Measurements from ENCODE around the gene ZNF423.

Gene ZNF423

GRCh38 chr16:49545243-49545642 is 310.7 kb downstream of the ZNF423 start:
- no peak for DNase-seq

- no peak for DNase-seq
Measured at GRCh38 chr16:49544828-49545227, 311.1 kb downstream of the ZNF423 start.

GRCh38 chr16:49543631-49543946 is 312.3 kb downstream of the ZNF423 start:
- DNase-seq, result no peak

GRCh38 chr16:49542946-49543630 is 312.8 kb downstream of the ZNF423 start:
- DNase-seq, result no peak

GRCh38 chr16:49542391-49542891 is 313.5 kb downstream of the ZNF423 start:
- no peak for DNase-seq

- no peak for DNase-seq
Measured at GRCh38 chr16:49540836-49541235, 315.1 kb downstream of the ZNF423 start.

- DNase-seq, result no peak
Measured at GRCh38 chr16:49539758-49540157, 316.2 kb downstream of the ZNF423 start.

- DNase-seq, result no peak
Measured at GRCh38 chr16:49537924-49538459, 317.9 kb downstream of the ZNF423 start.

GRCh38 chr16:49534901-49535610 is 320.9 kb downstream of the ZNF423 start:
- DNase-seq, result no peak

GRCh38 chr16:49533422-49533821 is 322.5 kb downstream of the ZNF423 start:
- DNase-seq, result no peak

- no peak for DNase-seq
Measured at GRCh38 chr16:49532873-49533272, 323.0 kb downstream of the ZNF423 start.

GRCh38 chr16:49531931-49532840 is 323.7 kb downstream of the ZNF423 start:
- DNase-seq, result no peak

- no peak for DNase-seq
Measured at GRCh38 chr16:49531425-49531824, 324.5 kb downstream of the ZNF423 start.

- DNase-seq, result no peak
Measured at GRCh38 chr16:49530427-49530970, 325.4 kb downstream of the ZNF423 start.

- no peak for DNase-seq
Measured at GRCh38 chr16:49529411-49530045, 326.4 kb downstream of the ZNF423 start.

- no peak for DNase-seq
Measured at GRCh38 chr16:49528866-49529288, 327.0 kb downstream of the ZNF423 start.

GRCh38 chr16:49528060-49528865 is 327.6 kb downstream of the ZNF423 start:
- no peak for DNase-seq

GRCh38 chr16:49527611-49528010 is 328.3 kb downstream of the ZNF423 start:
- DNase-seq, result no peak

- DNase-seq, result no peak
Measured at GRCh38 chr16:49526860-49527365, 329.0 kb downstream of the ZNF423 start.

- DNase-seq, result no peak
Measured at GRCh38 chr16:49524947-49525315, 331.0 kb downstream of the ZNF423 start.
